Middle frontal gyrus (tissue), 1 donor: ENCODE measurements around the gene TBC1D16.

Source experiments
- DNase-seq: peaks from one replicate; pipeline ENCODE4 v3.0.0-alpha.2; 2015; ENCODE audit warnings: low spot score; ENCODE audit errors: extremely low spot score

TBC1D16 gene

DNA sequence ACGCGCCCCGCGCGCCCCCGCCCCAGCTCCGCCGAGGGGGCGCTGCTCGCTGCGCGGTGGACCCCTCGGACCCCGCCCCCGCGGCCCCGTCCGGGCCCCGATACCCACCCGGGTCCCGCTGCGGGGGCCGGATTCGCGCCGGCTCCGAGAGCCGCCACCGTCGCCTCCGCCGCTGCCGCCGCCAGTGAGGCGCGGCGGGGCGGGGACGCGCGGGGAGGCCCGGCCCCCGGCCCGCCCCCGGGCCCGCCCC, at the start of gene TBC1D16:
TBC1D16 (minus strand) TSS at position 186 of the 250 bp plus-strand sequence. CDS start 22,325 bp downstream, outside the sequence.
- no peak for DNase-seq

- DNase-seq = no peak
Observed at GRCh38 chr17:80084773-80085172, 49.1 kb upstream of the TBC1D16 start.

DNA sequence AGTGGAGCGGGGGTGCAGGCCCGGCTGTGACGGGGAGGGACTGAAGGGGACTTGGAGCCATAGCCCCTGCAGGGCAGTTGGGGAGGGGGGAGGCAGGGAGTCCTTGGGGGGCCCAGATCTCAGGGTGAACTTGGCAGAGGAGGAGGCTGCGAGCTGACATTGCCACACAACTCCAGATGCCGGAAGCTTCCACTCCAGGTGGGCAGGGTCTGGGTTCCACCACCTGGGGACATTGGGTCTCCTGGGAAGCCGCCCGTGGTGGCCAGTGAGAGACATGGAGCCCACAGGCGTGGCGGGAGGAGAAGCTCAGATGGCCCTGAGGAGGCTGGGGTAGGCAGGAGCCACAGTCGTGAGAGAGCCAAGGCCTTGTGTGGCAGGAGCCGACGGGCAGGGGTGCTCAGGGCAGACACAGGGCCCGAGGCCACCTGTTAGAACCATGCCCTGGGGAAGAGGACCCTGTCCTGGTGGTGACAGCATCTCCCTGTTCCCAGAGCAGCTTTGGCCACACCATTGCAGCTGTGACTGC, 47.5 kb upstream of the TBC1D16 start:
- no peak for DNase-seq

GRCh38 chr17:80082403-80083135, 46.9 kb upstream of the TBC1D16 start:
- peak; percentile 48 for DNase-seq

- DNase-seq = no peak
Observed at GRCh38 chr17:80081596-80081995, 45.9 kb upstream of the TBC1D16 start.

- no peak for DNase-seq
Observed at GRCh38 chr17:80080081-80080480, 44.4 kb upstream of the TBC1D16 start.

DNA sequence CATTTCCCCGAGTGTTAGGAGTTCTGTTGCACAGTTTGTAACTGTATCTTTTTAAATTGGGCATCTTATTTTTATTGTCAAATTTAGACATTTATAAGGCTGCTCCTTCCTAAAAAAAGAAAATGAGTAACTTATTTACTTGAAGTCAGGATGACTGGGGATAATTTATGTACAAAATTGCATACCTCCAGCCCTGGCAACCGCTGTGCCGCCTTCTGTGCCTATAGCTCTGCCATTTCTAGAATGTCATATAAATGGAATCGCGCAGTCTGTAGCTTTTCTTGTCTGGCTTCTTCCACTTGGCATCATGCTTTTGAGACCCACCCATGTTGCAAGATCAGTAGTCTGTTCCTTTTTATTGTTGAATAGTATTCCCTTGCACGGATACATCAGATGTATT, 36.7 kb upstream of the TBC1D16 start:
- DNase-seq = no peak

DNA sequence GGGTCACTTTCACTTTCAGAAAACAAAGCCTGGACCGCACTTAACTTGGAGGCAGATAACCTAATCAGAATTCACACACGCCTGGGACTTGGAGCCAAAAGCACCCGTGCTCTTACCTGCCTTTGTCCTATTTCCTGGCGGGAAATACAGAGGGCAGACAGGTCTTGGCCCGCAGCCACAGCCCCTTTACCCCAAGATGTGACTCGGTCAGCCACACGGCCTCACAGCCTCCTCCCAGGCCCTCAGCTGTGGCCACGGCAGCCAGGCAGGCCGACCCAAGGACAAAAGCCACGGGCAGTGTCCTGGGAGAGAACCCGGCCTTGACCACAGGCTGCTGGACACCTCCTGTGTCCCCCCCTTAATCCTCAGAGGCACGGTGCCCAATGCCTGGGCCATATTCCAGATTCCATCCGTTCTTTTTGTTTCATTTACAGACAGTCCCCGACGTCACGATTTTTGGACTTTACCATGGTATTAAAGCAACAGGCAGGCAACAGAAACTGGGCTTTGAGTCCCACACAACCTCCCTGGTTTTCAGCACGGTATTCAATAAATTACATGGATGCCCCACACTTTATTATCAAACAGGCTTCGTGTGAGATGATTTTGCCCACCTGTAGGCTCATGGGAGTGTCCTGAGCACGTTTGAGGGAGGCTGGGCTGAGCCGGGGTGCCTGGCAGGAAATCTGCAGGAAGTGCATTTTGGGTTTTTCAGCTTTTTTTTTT, 35.6 kb upstream of the TBC1D16 start:
- no peak for DNase-seq

DNA sequence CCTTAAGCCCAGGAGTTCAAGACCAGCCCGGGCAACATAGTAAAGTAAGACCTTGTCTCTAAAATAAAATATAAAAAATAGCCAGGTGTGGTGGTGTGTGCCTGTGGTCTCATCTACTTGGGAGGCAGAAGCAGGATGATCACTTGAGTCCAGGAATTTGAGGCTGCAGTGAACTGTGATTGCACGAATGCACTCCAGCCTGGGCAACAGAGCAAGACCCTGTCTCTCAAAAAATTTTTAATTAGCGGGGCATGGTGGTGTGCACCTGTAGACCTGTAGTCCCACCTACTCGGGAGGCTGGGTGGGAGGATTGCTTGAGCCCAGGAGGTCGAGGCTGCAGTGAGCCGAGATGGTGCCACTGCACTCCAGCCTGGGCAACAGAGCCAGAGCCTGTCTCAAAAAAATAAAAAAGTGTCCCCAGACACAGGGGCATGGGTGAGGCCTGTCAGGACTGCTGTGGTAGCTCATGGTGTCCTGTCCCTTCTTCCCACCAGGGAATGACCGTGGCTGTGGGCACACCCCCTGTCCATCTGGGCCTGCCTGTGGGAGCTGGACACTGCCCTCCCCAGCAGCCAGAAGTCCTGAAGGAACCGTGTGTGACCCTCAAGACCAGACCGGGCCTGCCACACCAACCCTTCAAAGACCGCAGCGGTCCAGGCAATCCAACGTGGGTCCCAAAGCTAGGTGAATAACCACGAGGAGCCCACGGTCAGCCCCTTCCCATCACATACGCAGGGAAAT, 34.9 kb upstream of the TBC1D16 start:
- DNase-seq = no peak

- no peak for DNase-seq
Observed at GRCh38 chr17:80068301-80069222, 32.9 kb upstream of the TBC1D16 start.

DNA sequence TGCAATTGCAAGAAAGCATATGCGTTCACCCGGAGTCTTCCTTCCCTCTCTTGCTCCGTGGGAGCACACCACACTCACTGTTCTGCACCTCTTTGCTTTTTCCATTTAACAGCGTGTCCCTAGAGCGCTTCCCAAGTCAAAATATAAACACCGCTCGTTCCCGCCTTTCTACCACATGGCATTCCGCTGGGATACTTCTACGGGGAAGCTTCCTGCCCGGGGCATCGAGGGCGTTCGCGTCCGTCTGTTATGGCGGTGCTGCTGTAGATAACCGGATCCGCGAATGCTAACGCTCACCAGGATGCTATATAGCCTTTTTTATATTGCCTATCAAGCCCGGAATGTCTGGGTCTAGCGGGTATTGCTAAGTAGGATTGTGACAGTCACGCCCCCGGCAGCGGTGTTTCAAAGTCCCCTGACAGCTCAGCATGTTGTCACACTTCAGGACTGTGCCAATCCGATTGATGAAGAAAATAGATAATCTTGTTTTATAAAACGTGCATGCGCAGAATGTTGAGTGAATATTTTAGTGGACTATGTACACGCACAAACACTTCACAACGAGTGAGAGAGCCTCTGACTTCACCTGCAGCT, 31.8 kb upstream of the TBC1D16 start:
- DNase-seq = no peak

GRCh38 chr17:80065478-80066170, 30.0 kb upstream of the TBC1D16 start:
- DNase-seq = no peak

- DNase-seq = no peak
Observed at GRCh38 chr17:80064696-80065095, 29.0 kb upstream of the TBC1D16 start.

DNA sequence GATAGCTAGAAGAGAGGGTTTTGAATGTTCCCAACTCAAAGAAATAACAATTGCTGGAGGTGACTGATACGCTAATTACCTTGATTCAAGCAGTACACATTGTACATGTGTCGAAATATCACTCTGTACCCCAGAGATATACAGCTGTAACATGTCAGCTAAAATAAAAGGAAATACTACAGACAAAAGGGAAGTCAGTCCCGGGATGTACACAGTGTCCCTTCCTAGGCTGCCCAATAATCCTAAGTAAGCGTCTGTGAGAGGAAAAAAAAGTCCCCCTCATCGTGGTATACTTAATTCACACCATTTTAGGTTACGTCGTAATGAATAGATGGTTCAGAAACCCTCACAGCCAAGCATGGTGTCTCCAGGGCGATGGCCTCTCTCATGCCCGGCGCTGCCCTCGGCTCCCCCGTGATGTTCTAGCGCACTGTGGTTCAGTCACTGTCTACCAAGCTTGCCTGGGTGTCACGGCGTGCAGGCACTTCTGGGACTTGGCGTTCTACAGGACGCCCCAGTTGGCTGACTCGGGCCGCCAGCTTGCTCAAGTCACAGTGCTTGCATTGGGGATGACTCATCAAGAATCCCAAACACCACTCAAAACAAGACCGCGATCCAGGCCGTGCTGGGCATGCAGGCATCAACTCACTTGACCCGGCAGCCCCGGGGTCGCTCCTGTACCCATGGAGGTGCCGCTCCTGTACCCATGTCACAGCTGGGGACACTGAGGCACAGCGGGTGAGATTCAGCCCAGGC, 28.3 kb upstream of the TBC1D16 start:
- DNase-seq = no peak

GRCh38 chr17:80061421-80061820, 25.7 kb upstream of the TBC1D16 start:
- DNase-seq = no peak

DNA sequence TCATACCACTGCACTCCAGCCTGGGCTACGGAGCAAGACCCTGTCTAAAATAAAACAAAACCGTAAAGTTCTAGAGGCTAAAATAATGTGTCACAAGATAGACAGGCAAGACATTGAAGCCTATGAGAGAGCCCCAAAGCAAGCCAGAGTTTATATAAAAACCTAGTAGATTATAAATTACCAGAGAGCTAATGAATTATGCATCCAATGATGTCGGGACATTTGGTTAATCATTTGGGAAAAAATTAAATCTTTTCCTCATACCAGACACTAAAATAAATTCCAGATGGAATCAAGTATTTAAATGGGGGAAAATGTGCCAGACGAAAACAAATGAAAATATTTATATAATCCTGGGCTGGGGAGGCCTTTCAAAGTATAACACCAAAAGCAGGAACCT, 25.0 kb upstream of the TBC1D16 start:
- no peak for DNase-seq

GRCh38 chr17:80058311-80058955, 22.8 kb upstream of the TBC1D16 start:
- DNase-seq = no peak

- DNase-seq = no peak
Observed at GRCh38 chr17:80055597-80055996, 19.9 kb upstream of the TBC1D16 start.

DNA sequence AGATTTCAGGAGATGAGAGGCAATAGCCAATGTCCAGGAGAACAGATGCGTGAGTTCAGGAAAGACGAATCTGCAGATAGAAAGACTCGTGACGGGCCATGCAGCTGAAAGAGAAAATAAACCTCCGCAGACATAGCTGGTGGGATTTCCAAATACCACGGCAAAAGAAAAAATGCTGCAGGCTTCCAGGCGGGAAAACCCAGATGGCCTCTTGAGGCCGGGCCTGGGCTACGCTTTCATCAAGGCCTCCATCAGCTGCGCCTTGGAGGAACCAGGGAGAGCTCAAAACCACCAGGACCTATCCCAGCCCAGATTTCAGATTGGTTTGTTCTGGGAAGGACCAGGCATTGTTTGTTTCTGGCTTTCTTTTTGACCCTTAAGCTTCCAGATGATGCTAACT, 17.4 kb upstream of the TBC1D16 start:
- no peak for DNase-seq
